Coronary artery (tissue), 2 donors: ENCODE measurements around the gene WDR7.

Source experiments
- DNase-seq: peaks from one replicate; pipeline ENCODE4 v3.0.0-alpha.2; 2017; ENCODE audit warnings: low spot score
- H3K27ac ChIP-seq, 2 donors: fragments of 200-600 bp; sonication (generic); one replicate each; pipeline ENCODE4 v1.5.1; 2016 to 2019
- H3K4me3 ChIP-seq: fragments of 200-600 bp; sonication (generic); 2 replicates; pipeline ENCODE4 v1.5.1; 2016; ENCODE audit warnings: mild to moderate bottlenecking, moderate library complexity
- CTCF ChIP-seq: fragments of 200-600 bp; sonication (generic); IDR thresholded peaks from one replicate; pipeline ENCODE4 v1.5.1; 2019; ENCODE audit warnings: antibody characterized with exemption

Gene WDR7

GRCh38 chr18:56890632-56891031 is 239.5 kb downstream of the WDR7 start:
- Histone ChIP-seq H3K4me3 (no peak overlapping the region), H3K27ac (no peak overlapping the region)
- no peak for DNase-seq
- no peak for TF ChIP-seq CTCF

GRCh38 chr18:56891116-56891515 is 240.0 kb downstream of the WDR7 start:
- H3K27ac ChIP-seq: no peak overlapping the region

GRCh38 chr18:56891870-56892269 is 240.7 kb downstream of the WDR7 start:
- no peak for TF ChIP-seq CTCF
- DNase-seq: no peak
- Histone ChIP-seq H3K27ac (no peak overlapping the region), H3K4me3 (no peak overlapping the region)

More at GRCh38 chr18:56891116-56891515, 240.0 kb downstream of the WDR7 start:
- TF ChIP-seq CTCF: no peak
- no peak overlapping the region for H3K4me3 ChIP-seq
- no peak for DNase-seq

- no peak overlapping the region for H3K4me3 ChIP-seq
- no peak for DNase-seq
- TF ChIP-seq CTCF: no peak
- H3K27ac ChIP-seq: no peak overlapping the region
Observed at GRCh38 chr18:56897122-56897521, 246.0 kb downstream of the WDR7 start.

- no peak for TF ChIP-seq CTCF
- no peak overlapping the region for H3K4me3 ChIP-seq
- H3K27ac ChIP-seq: no peak overlapping the region
- DNase-seq: no peak
Observed at GRCh38 chr18:56899660-56900059, 248.5 kb downstream of the WDR7 start.

DNA sequence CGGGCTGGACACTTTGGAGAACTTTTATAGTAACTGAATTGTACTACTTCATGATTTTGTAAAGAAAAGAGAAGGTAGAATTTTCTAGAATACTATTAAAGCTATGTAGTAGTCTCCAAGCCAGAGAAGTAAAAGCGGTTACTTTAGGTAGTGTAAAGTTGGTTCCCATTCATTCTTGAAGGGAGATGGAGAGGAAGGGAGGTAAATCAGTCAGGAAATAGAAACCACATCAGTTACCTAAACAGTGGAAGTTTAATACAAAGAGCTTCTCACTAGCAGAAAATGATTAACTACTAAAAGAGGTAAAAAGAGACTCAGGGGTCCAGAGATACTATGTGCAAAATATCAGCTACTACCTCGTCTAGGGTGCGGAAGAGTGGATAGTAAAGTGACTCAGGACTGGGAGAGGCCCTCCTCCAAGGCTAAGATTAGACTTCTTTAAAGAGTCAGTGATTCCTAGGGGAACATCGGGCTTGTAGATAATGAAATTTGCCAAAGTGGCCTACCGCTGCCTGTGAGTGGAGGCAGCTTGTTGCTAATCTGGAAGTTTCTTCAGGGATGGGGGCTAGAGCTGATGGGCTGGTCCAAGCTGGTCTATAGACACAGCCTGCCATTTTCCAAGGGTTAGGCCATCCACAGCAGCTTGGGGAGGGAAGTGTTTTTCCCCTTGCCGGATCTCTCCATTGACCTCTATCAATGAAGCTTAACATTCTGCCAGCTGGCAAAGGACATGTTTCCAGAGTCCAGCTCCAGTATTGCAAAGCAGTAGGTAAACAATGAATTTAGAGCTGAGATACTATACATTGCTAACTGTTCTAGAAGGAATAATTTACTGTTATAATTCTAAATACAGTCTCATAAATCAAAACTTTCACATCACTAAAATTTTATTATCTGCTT is 249.3 kb downstream of the WDR7 start:
- no peak overlapping the region for H3K4me3 ChIP-seq
- H3K27ac ChIP-seq: no peak overlapping the region
- DNase-seq: no peak
- TF ChIP-seq CTCF: no peak

GRCh38 chr18:56901919-56902318 is 250.8 kb downstream of the WDR7 start:
- Histone ChIP-seq H3K4me3 (no peak overlapping the region), H3K27ac (no peak overlapping the region)
- no peak for DNase-seq
- TF ChIP-seq CTCF: no peak
